Peyer's patch (tissue), 4 donors: ENCODE data around the gene IFT88. TPM values are rescaled to one million over a fixed set of nuclear protein-coding genes. Genes with fewer than 3 reads are reported as not detected.

Source experiments
- DNase-seq, 3 donors: peaks; one replicate each; pipeline ENCODE4 v3.0.0-alpha.2; 2017 to 2019
- H3K27ac ChIP-seq, 4 donors: fragments of 200-600 bp; sonication (generic); one replicate each; pipeline ENCODE4 v1.5.1; 2016 to 2019
- H3K27me3 ChIP-seq, 2 donors: fragments of 200-600 bp; sonication (generic); one replicate each; pipeline ENCODE4 v1.5.1; 2019
- H3K36me3 ChIP-seq, 3 donors: fragments of 200-600 bp; sonication (generic); one replicate each; pipeline ENCODE4 v1.5.1; 2016 to 2019
- H3K4me1 ChIP-seq, 4 donors: fragments of 200-600 bp; sonication (generic); one replicate each; pipeline ENCODE4 v1.5.1; 2016 to 2019
- H3K4me3 ChIP-seq, 4 donors: fragments of 200-600 bp; sonication (generic); 1 replicate in 3 of 4; 2 replicates in 1 of 4; pipeline ENCODE4 v1.5.1; 2016 to 2019; ENCODE audit warnings: mild to moderate bottlenecking in 1 of 4
- H3K9me3 ChIP-seq, 4 donors: fragments of 200-600 bp; sonication (generic); one replicate each; pipeline ENCODE4 v1.5.1; 2016 to 2019; ENCODE audit warnings: mild to moderate bottlenecking in 1 of 4
- CTCF ChIP-seq, 6 experiments: fragments of 450-650 bp in 4 of 6; fragments of 200-600 bp in 2 of 6; sonication (generic) in 1 of 6; IDR thresholded peaks; one replicate each; pipeline ENCODE4 v1.5.1; 2017 to 2019; ENCODE audit warnings: antibody characterized with exemption in 6 of 6, mild to moderate bottlenecking in 3 of 6, moderate library complexity in 1 of 6
- POLR2A ChIP-seq, 2 donors: fragments of 450-650 bp; IDR thresholded peaks; one replicate each; pipeline ENCODE4 v1.5.1; 2017; ENCODE audit warnings: antibody characterized with exemption in 2 of 2, mild to moderate bottlenecking in 2 of 2, moderate library complexity in 2 of 2
- total RNA-seq, 4 donors: library from RNA; depleted of rRNA; stranded (reverse); fragments of >200 nt; gene quantifications; one replicate each; pipeline ENCODE4 v1.1.0, GENCODE V29; 2016

IFT88 gene
- total RNA-seq, 4 donors from 2014 or later = 25.6 to 30.5 (median 25.8) TPM

DNA sequence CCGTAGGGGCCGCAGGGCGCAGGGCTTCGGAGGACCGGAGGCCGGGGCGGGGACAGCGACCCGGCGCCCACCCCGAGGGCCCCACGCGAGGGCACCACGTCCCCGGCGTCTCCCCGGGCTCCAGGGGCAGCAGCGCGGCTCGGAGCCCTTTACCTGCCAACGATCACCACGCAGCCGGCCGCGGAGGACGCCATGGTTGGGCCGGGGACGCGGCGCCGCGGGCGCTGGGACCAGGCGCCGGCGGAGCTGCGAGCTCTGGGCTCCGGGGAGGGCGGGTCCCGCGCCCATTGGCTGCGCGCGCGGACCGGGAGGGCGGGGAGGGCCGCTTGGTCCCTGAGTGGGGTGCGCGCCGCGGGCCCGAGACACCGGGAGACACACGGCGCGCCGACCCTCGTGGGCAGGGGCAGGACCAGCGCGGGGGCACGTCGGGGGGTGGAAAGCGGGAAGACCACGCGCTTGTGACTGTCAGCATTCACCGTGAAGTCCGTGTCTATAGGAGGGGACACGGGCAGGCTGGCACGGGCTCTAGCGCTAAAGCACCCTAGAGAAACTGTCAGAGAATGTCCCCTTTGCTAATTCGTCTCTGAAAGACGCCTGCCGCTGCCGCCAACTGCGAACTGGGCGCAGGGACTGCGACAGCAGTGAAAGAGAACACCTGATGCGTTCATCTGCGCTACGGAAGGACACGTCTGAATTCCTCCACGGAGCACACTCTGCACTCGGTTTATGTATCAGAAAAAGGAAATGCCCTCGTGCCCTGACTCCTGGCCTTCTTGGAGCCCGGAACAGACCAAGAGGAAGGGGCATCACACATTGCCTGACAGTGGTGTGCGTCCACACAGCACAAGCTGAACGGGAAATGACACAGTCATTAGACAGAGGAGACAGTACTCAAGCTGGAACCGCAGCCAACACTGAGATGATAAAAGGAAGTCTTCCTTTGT is 41.1 kb upstream of the IFT88 start, which contains the start of gene CRYL1:
Gene CRYL1, minus strand, starts transcription at position 257 of the 944 bp plus-strand sequence. Its CDS starts 63 bp downstream, at position 194.
- TF ChIP-seq CTCF (IDR thresholded peaks at IDR 0.05) (no peak), POLR2A (IDR thresholded peaks at IDR 0.05) (peak; percentile 78 to 80)
- Histone ChIP-seq H3K27ac (peak within 1 kb of the TSS; percentile 84 to 97 (median 90)), H3K27me3 (no peaks in the 10 kb centered on the region), H3K4me3 (peak within 1 kb of the TSS; percentile 79 to 95 (median 90)), H3K36me3 (no peaks in the 10 kb centered on the region), H3K4me1 (peaks cover 0 to 16% (median 5%) of the 10 kb centered on the region in 4 donors), H3K9me3 (no peaks in the 10 kb centered on the region)
- peak; percentile 73 to 92 (median 90) for DNase-seq

DNA sequence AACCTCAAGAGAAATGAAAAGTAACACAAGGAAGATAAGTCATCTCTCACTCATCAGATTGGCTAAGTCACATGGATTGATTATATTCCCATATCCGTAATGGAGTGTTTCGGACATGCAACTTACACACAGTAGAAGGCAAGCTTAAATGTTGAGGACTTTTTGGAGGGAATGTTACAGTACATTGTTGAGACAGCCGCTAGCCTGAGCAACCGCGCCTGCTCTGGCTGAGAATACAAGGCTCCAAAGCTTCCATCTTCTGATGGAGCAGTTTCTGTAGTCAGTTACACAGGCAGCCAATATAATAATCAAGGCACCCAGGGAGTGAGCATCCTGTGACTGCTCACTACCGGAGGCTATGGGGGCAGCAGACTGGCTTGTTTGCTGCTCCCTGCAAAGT is 40.3 kb upstream of the IFT88 start:
- peak overlapping the region; percentile 79 to 95 (median 90) for H3K4me3 ChIP-seq
- no peak for DNase-seq
- peak overlapping the region; percentile 84 to 97 (median 90) for H3K27ac ChIP-seq
- H3K9me3 ChIP-seq = no peaks in the 10 kb centered on the region
- TF ChIP-seq CTCF (IDR thresholded peaks at IDR 0.05) = no peak
- no peak for TF ChIP-seq POLR2A (IDR thresholded peaks at IDR 0.05)
- no peaks in the 10 kb centered on the region for H3K36me3 ChIP-seq
- no peaks in the 10 kb centered on the region for H3K27me3 ChIP-seq
- H3K4me1 ChIP-seq = peaks cover 0 to 16% (median 5%) of the 10 kb centered on the region in 4 donors

DNA sequence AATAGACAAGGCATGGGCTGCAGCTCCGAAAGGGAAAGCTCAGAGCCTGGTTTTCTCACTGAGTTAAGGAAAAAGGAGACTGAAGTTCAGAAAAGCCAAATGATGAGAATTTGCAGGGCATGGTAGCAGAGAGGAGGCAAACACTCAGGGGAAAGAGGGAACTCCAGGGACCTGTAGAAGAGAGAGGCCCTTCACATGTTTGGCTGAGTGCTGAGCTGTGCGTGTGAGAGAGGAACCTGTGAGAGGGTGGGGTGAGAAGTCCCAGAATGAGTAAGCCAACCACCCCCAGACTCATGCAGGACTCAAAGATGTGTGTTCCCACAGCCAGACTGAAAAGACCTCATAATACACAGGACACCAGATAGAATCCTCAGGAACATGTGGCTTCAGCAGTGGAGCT is 38.5 kb upstream of the IFT88 start:
- TF ChIP-seq CTCF (IDR thresholded peaks at IDR 0.05) = no peak
- TF ChIP-seq POLR2A (IDR thresholded peaks at IDR 0.05) = no peak
- no peak overlapping the region for H3K4me3 ChIP-seq
- no peak for DNase-seq
- H3K27me3 ChIP-seq = no peaks in the 10 kb centered on the region
- no peaks in the 10 kb centered on the region for H3K9me3 ChIP-seq
- H3K36me3 ChIP-seq = no peaks in the 10 kb centered on the region
- no peak overlapping the region for H3K27ac ChIP-seq
- peaks cover 0 to 16% (median 5%) of the 10 kb centered on the region in 4 donors for H3K4me1 ChIP-seq

DNA sequence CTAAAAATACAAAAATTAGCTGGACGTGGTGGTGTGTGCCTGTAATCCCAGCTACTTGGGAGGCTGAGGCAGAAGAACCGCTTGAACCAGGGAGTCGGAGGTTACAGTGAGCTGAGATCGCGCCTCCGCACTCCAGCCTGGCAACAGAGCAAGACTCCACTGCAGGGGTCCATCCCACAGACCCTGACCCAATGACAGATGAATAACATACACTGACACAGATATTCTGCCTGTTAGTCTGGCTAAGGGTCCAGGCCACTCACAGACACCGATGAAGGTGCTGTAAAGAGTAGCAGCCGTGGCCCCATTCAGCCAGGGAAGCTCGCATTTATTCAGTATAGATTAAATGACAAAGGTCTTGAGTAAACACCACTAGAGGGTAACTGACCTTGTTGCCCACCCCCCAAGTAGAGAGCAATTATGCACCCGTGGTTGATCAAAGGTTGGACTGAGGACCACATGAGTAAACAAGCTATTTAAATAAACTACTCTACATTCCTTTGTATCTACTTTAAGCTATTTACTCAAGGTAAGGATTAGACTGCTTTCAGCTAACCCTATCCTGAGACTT is 32.8 kb upstream of the IFT88 start:
- TF ChIP-seq POLR2A (IDR thresholded peaks at IDR 0.05) = no peak
- TF ChIP-seq CTCF (IDR thresholded peaks at IDR 0.05) = no peak
- Histone ChIP-seq H3K27me3 (no peaks in the 10 kb centered on the region), H3K27ac (no peak overlapping the region), H3K36me3 (no peaks in the 10 kb centered on the region), H3K4me1 (no peaks in the 10 kb centered on the region), H3K4me3 (no peak overlapping the region), H3K9me3 (no peaks in the 10 kb centered on the region)
- DNase-seq = no peak

GRCh38 chr13:20536992-20537391 is 30.0 kb upstream of the IFT88 start:
- no peak for TF ChIP-seq POLR2A (IDR thresholded peaks at IDR 0.05)
- no peak for TF ChIP-seq CTCF (IDR thresholded peaks at IDR 0.05)
- Histone ChIP-seq H3K27ac (no peak overlapping the region), H3K9me3 (no peaks in the 10 kb centered on the region), H3K36me3 (no peaks in the 10 kb centered on the region), H3K4me3 (no peak overlapping the region), H3K4me1 (no peaks in the 10 kb centered on the region), H3K27me3 (no peaks in the 10 kb centered on the region)
- DNase-seq = no peak
